Cardiac fibroblast (primary cell): Measurements from ENCODE around the gene SBK1.
A peak's percentile ranks its signal among the peaks of the same experiment; 100 is the strongest.

Source experiments
- DNase-seq, 2 donors: peaks; one replicate each; pipeline versions ENCODE4 v3.0.0 to v3.0.0-alpha.2; 2010; ENCODE audit warnings: low read depth in 2 of 2
- H3K4me3 ChIP-seq, 2 donors: replicated peaks in 1 of 2; 1 replicate in 1 of 2; 2 replicates in 1 of 2; pipeline ENCODE4 v1.5.1; 2011; ENCODE audit warnings: low read depth in 2 of 2, low read length in 2 of 2, mild to moderate bottlenecking in 2 of 2, moderate library complexity in 1 of 2
- CTCF ChIP-seq: IDR thresholded peaks from one replicate; pipeline ENCODE4 v1.5.1; 2011; ENCODE audit warnings: low read depth, mild to moderate bottlenecking, low read length, inconsistent platforms

The SBK1 gene

GRCh38 chr16:28259091-28259780 is 33.1 kb upstream of the SBK1 start:
- no peak overlapping the region for H3K4me3 ChIP-seq
- no peak for DNase-seq
- no peak for TF ChIP-seq CTCF

- no peak overlapping the region for H3K4me3 ChIP-seq
Observed at GRCh38 chr16:28259781-28260150, 32.6 kb upstream of the SBK1 start.

GRCh38 chr16:28260193-28260592 is 32.1 kb upstream of the SBK1 start:
- TF ChIP-seq CTCF: no peak
- H3K4me3 ChIP-seq: no peak overlapping the region
- no peak for DNase-seq

More at GRCh38 chr16:28259781-28260150, 32.6 kb upstream of the SBK1 start:
- TF ChIP-seq CTCF: no peak
- no peak for DNase-seq

- no peak for TF ChIP-seq CTCF
- no peak overlapping the region for H3K4me3 ChIP-seq
- DNase-seq: no peak
Observed at GRCh38 chr16:28261942-28262341, 30.4 kb upstream of the SBK1 start.

- H3K4me3 ChIP-seq: no peak overlapping the region
- DNase-seq: no peak
- no peak for TF ChIP-seq CTCF
Observed at GRCh38 chr16:28263305-28263704, 29.0 kb upstream of the SBK1 start.

- no peak overlapping the region for H3K4me3 ChIP-seq
- TF ChIP-seq CTCF: peak; percentile 7
Observed at GRCh38 chr16:28264656-28265055, 27.7 kb upstream of the SBK1 start.

GRCh38 chr16:28265822-28266221 is 26.5 kb upstream of the SBK1 start:
- no peak for DNase-seq
- no peak overlapping the region for H3K4me3 ChIP-seq
- TF ChIP-seq CTCF: no peak

More at GRCh38 chr16:28264656-28265055, 27.7 kb upstream of the SBK1 start:
- peak; percentile 64 to 74 for DNase-seq
